GM12892 (cell line): Measurements from ENCODE around the gene DDA1.

Source experiments
- POLR2A ChIP-seq: IDR thresholded peaks from 2 replicates; pipeline ENCODE4 v1.6.1; 2011; ENCODE audit warnings: low read depth, low read length, control low read depth
- POLR2AphosphoS5 ChIP-seq: IDR thresholded peaks from 2 replicates; pipeline ENCODE4 v1.6.1; 2011; ENCODE audit warnings: low read depth, low read length, control low read depth
- TAF1 ChIP-seq: IDR thresholded peaks from 2 replicates; pipeline ENCODE4 v1.6.1; 2011; ENCODE audit warnings: low read depth, mild to moderate bottlenecking, control low read depth, low read length, borderline replicate concordance

GRCh38 chr19:17296976-17297375 lies 12.4 kb upstream of the DDA1 start:
- TF ChIP-seq POLR2A (no peak), POLR2AphosphoS5 (no peak), TAF1 (no peak)
